Measurements from ENCODE around the gene PSMG4. TPM values are rescaled to one million over a fixed set of nuclear protein-coding genes. Genes with fewer than 3 reads are reported as not detected.
"Not testable (repeated sequence)": the region's sequence is repeated elsewhere in the genome, so short reads cannot be mapped to it uniquely, and the experiment has no call there.

PSMG4 gene
- total RNA-seq, 4 donors from 2014 or later = 10.1 to 22.7 (median 16.7) TPM

DNA sequence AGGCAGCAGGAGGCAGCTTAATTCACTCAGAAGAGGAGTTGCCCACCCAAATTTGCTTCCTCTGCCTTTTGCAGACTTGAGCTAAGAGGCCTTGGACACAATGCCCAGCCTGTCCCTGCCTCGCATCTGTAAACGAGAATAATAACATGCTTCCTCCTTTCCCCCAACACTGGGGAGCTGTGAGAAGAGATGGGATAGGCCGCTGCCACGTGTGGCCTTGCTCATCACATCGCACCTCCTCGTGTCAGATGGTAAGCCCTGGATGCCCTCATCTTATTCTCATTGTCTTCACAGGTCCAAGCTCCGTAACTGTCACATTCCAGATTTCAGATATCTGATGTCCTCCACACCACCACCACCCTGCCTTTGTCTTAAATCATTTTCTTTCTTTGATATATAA lies 18.2 kb upstream of the PSMG4 start:
- intact Hi-C loops (cut with DNase I; ENCODE audit: low total_unique reads) (no loop called here), in situ Hi-C loops (cut with MboI; ENCODE audit: low pct_ligation_motif_present in 1 of 4, low pct_unique_long_range_greater_than_20kb in 1 of 4, low sequenced_read_pairs in 3 of 4) (loop anchor here in 1 of 4 donors (10.0 kb wide), 1 partner anchor 246 kb away; the partner anchor contains the start of gene NQO2)
- H3K36me3 ChIP-seq = no peaks in the 10 kb centered on the region
- TF ChIP-seq EP300 (IDR thresholded peaks at IDR 0.05; ENCODE audit: low read depth) = no peak
- TF ChIP-seq POLR2A (IDR thresholded peaks at IDR 0.05) = no peak
- TF ChIP-seq, protein P1, sequence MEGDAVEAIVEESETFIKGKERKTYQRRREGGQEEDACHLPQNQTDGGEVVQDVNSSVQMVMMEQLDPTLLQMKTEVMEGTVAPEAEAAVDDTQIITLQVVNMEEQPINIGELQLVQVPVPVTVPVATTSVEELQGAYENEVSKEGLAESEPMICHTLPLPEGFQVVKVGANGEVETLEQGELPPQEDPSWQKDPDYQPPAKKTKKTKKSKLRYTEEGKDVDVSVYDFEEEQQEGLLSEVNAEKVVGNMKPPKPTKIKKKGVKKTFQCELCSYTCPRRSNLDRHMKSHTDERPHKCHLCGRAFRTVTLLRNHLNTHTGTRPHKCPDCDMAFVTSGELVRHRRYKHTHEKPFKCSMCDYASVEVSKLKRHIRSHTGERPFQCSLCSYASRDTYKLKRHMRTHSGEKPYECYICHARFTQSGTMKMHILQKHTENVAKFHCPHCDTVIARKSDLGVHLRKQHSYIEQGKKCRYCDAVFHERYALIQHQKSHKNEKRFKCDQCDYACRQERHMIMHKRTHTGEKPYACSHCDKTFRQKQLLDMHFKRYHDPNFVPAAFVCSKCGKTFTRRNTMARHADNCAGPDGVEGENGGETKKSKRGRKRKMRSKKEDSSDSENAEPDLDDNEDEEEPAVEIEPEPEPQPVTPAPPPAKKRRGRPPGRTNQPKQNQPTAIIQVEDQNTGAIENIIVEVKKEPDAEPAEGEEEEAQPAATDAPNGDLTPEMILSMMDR (IDR thresholded peaks at IDR 0.05) = no peak
- no peak for TF ChIP-seq POLR2AphosphoS5 (IDR thresholded peaks at IDR 0.05)
- no peaks in the 10 kb centered on the region for H3K4me1 ChIP-seq
- H3K9me3 ChIP-seq = no peaks in the 10 kb centered on the region
- peaks cover 47% of the 10 kb centered on the region for H3K27me3 ChIP-seq
- DNase-seq = no peak
- no peak overlapping the region for H3K27ac ChIP-seq
- WGBS, 2 donors (ENCODE audit: low coverage in 1 of 2) = 70 to 75% methylated on average over 2 to 7 of the region's 7 CpGs
- no peak overlapping the region for H3K4me3 ChIP-seq

DNA sequence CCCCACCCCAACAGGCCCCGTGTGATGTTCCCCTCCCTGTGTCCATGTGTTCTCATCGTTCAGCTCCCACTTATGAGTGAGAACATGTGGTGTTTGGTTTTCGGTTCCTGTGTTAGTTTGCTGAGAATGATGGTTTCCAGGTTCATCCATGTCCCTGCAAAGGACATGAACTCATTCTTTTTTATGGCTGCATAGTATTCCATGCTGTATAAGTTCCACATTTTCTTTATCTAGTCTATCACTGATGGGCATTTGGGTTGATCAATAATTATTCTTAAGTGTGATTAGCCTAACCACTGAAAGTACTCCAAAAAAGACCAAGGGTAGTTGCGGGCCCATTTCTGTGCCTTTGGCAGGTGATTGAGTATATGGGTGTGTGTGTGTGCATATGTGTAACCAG lies 17.0 kb upstream of the PSMG4 start:
- DNase-seq; H3K4me3 ChIP-seq; H3K27ac ChIP-seq; H3K4me1 ChIP-seq; intact Hi-C loops (cut with DNase I; ENCODE audit: low total_unique reads); H3K9me3 ChIP-seq; H3K36me3 ChIP-seq: not testable (repeated sequence)
- 91 to 94% methylated on average over 2 to 4 of the region's 4 CpGs for WGBS, 2 donors (ENCODE audit: low coverage in 1 of 2)
- in situ Hi-C loops (cut with MboI; ENCODE audit: low pct_ligation_motif_present in 1 of 4, low pct_unique_long_range_greater_than_20kb in 1 of 4, low sequenced_read_pairs in 3 of 4) = loop anchor here in 1 of 4 donors (10.0 kb wide), 1 partner anchor 247 kb away; the partner anchor contains the start of gene NQO2
- H3K27me3 ChIP-seq = peaks cover 37% of the 10 kb centered on the region

DNA sequence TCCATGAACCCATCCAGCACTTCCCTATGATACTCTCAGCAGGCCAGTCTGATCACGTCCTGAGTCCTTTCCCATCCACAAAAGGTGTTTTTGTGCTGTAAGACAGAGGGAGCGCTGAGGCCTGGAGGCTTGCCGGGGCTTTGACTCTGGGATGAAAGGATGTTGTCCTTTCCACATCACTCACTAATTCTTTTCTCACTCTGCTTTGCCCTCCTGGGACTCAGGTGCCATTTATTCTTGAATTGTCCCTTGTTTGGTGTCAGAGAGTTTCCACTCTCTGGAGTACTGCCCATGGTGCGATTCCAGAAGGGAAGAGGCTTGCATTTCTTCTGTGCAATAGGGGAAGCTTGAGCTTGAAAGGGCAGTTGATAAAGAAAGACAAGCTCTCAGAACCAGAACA lies 16.0 kb upstream of the PSMG4 start:
- no peak for TF ChIP-seq POLR2A (IDR thresholded peaks at IDR 0.05)
- in situ Hi-C loops (cut with MboI; ENCODE audit: low pct_ligation_motif_present in 1 of 4, low pct_unique_long_range_greater_than_20kb in 1 of 4, low sequenced_read_pairs in 3 of 4) = loop anchor here in 1 of 4 donors (10.0 kb wide), 1 partner anchor 248 kb away; the partner anchor contains the start of gene NQO2

DNA sequence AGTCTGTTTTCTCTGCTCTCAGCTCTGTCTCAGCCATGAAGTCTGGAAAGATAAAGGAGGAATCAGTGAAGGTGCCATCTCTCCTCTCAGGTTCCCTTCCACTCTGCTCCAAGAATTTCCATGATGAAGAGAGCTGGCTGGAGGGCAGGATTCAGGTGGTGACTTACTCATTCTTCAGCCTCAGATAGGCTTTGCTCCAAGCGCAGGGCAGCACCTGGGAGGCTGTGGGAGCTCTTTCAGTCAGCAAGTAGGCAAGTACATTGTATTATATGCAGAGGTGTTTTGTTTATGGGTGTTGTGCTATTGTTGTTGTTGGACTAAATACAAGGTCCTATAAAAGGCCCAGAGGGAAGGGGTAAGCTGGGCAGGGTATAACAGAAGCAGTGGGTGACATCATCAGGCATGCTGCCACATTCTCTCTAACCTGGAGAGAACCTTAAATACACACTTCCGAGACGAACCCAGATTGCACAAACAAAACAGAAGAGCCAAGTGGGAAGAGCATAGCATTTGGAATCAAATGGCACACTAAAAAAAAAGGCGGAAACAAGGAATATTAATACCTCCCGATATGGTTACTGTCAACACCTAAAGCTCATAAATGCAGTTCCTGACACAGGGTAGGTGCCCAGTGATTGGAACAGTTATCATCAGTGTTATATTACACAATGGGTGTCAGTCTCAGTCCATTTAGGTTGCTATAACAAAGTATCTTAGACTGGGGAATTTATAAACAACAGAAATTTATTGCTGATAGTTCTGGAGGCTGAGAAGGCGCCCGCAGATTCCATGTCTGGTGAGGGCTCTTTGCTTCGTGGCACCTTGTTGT lies 14.5 kb upstream of the PSMG4 start:
- in situ Hi-C loops (cut with MboI; ENCODE audit: low pct_ligation_motif_present in 1 of 4, low pct_unique_long_range_greater_than_20kb in 1 of 4, low sequenced_read_pairs in 3 of 4) = loop anchor here in 1 of 4 donors (10.0 kb wide), 1 partner anchor 249 kb away; the partner anchor contains the start of gene NQO2
- no peak overlapping the region for H3K4me3 ChIP-seq
- no peak overlapping the region for H3K27ac ChIP-seq
- intact Hi-C loops (cut with DNase I; ENCODE audit: low total_unique reads) = no loop called here
- peaks cover 0 to 14% (median 6%) of the 10 kb centered on the region in 4 donors for H3K4me1 ChIP-seq
- no peak for DNase-seq
- TF ChIP-seq POLR2A (IDR thresholded peaks at IDR 0.05) (no peak), EP300 (IDR thresholded peaks at IDR 0.05; ENCODE audit: low read depth) (no peak)
- H3K36me3 ChIP-seq = no peaks in the 10 kb centered on the region
- peaks cover 15% of the 10 kb centered on the region for H3K27me3 ChIP-seq
- no peaks in the 10 kb centered on the region for H3K9me3 ChIP-seq
- 79 to 100% methylated on average over 1 to 8 of the region's 8 CpGs for WGBS, 2 donors (ENCODE audit: low coverage in 1 of 2)

More for the DNA sequence above, 16.0 kb upstream of the PSMG4 start:
- Histone ChIP-seq H3K27me3 (peaks cover 27% of the 10 kb centered on the region), H3K36me3 (no peaks in the 10 kb centered on the region), H3K4me1 (peaks cover 0 to 8% (median 2%) of the 10 kb centered on the region in 4 donors), H3K4me3 (no peak overlapping the region), H3K27ac (no peak overlapping the region), H3K9me3 (no peaks in the 10 kb centered on the region)
- intact Hi-C loops (cut with DNase I; ENCODE audit: low total_unique reads) = no loop called here
- 92% methylated on average over 4 of the region's 4 CpGs; no CpG with 5 or more reads in 1 of the 2 donors for WGBS, 2 donors (ENCODE audit: low coverage in 1 of 2)
- DNase-seq = no peak

DNA sequence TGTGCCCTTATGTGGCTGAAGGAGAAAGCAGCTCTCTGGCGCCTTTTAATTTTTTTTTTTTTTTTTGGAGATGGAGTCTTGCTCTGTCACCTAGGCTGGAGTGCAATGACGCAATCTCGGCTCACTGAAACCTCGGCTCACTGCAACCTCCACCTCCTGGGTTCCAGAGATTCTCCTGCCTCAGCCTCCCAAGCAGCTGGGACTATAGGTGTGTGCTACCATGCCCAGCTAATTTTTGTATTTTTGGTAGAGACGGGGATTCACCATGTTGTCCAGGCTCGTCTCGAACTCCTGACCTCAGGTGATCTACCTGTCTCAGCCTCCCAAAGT lies 13.9 kb upstream of the PSMG4 start:
- 97 to 100% methylated on average over 1 to 7 of the region's 7 CpGs for WGBS, 2 donors (ENCODE audit: low coverage in 1 of 2)
- H3K36me3 ChIP-seq; intact Hi-C loops (cut with DNase I; ENCODE audit: low total_unique reads); H3K9me3 ChIP-seq; H3K27ac ChIP-seq; H3K4me3 ChIP-seq; DNase-seq: not testable (repeated sequence)
- peaks cover 11% of the 10 kb centered on the region for H3K27me3 ChIP-seq
- in situ Hi-C loops (cut with MboI; ENCODE audit: low pct_ligation_motif_present in 1 of 4, low pct_unique_long_range_greater_than_20kb in 1 of 4, low sequenced_read_pairs in 3 of 4) = loop anchor here in 2 of 4 donors (5.0 to 10.0 kb wide), 2 partner anchors 117 to 250 kb away; partner anchors contain the start of gene NQO2 (in 1 of the 2)
- peaks cover 0 to 14% (median 6%) of the 10 kb centered on the region in 4 donors for H3K4me1 ChIP-seq

DNA sequence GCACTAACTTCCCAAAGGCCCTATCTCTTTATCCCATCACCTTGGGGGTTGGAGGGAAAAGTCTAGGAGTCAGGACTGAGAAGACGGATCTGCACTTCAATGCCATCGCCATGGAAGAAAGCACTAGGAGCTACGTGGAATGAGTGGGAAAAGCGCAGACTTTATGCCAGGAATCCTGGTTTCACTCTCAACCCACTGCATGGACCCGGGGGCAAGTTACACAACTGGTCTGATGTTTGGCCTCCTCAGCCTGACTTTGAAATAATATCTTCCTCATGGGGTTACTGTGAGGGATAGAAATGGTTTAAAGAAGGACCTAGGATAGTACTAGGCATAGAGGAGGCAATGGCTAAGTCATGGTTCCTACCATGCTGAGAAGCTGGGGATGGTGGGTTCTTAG lies 13.5 kb upstream of the PSMG4 start:
- Histone ChIP-seq H3K27me3 (peaks cover 11% of the 10 kb centered on the region), H3K36me3 (no peaks in the 10 kb centered on the region), H3K9me3 (no peaks in the 10 kb centered on the region), H3K27ac (no peak overlapping the region), H3K4me3 (no peak overlapping the region), H3K4me1 (peaks cover 0 to 14% (median 6%) of the 10 kb centered on the region in 4 donors)
- 80 to 92% methylated on average over 1 to 5 of the region's 5 CpGs for WGBS, 2 donors (ENCODE audit: low coverage in 1 of 2)
- intact Hi-C loops (cut with DNase I; ENCODE audit: low total_unique reads) = no loop called here
- TF ChIP-seq POLR2AphosphoS5 (IDR thresholded peaks at IDR 0.05) = no peak
- TF ChIP-seq EP300 (IDR thresholded peaks at IDR 0.05; ENCODE audit: low read depth) = no peak
- TF ChIP-seq, protein P1 (IDR thresholded peaks at IDR 0.05) = no peak
- TF ChIP-seq POLR2A (IDR thresholded peaks at IDR 0.05) = no peak
- no peak for DNase-seq
- in situ Hi-C loops (cut with MboI; ENCODE audit: low pct_ligation_motif_present in 1 of 4, low pct_unique_long_range_greater_than_20kb in 1 of 4, low sequenced_read_pairs in 3 of 4) = loop anchor here in 2 of 4 donors (5.0 to 10.0 kb wide), 2 partner anchors 118 to 250 kb away; partner anchors contain the start of gene NQO2 (in 1 of the 2)

Measured in transverse colon (tissue), 4 donors.